Ammon's horn (tissue), 1 donor: Measurements from ENCODE around the gene MFSD6L.

Source experiments
- DNase-seq: peaks from one replicate; pipeline ENCODE4 v3.0.0-alpha.2; 2016; ENCODE audit warnings: low spot score

The MFSD6L gene

DNA sequence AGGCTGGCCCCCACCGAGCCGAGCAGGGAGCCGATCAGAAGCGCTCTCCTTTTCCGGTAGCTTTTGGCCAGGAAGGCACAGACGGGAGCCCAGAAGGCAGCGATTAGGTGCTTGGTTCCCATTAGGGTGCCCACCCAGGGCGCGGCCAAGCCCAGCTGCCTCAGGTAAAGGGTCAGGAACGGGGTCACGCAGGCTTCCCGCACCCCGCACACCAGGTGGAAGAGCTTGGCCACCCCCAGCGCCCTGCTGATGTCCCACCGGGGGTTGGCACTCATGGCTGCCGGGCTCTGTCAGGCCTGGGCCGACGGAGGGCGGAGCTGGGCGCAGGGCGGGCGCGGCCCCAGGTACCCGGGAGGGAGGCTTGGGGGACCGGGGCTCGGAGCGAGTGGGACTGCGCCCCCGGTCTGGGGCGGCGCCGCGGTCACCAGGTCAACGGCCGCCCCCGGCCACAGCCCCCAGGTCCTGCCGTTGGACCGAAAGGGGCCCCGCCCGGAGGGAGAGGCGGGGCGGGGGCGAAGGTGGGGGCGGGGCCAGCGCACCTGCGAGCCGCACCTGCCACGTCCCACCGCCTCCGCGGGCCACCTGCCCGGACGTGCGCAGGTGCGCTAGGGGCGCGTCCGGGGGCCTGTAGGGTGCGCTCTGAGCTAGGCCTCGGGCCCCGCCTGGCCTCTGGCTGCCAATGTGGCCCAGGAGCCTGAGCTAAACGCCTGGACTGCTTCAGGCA lies at the start of gene MFSD6L:
MFSD6L (minus strand) TSS at position 520 of the 724 bp plus-strand sequence; CDS start at position 275, 245 bp downstream.
- no peak for DNase-seq

GRCh38 chr17:8847891-8848290 lies 48.7 kb upstream of the MFSD6L start:
- DNase-seq: no peak

DNA sequence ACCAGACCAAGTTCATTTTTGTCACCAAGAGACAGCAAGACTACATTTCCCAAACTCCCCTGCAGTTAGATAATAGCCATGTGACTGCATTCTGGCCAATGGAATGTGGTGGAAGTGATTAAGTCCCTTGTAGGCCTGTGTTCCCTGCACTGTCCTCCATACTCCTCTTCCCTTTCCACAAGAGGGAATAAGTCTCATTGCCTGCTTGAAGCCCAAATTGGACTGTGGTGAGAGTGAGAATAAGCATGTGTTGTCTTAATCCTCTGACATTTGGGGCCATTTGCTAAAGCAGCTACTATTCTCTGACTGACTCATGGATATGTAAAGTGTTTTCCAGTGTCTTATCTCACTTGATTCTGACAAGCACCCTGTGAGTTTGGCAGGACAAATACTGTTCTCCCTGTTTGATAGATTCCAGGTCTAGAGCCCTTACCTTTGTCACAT lies 47.6 kb upstream of the MFSD6L start:
- DNase-seq: peak; percentile 28

DNA sequence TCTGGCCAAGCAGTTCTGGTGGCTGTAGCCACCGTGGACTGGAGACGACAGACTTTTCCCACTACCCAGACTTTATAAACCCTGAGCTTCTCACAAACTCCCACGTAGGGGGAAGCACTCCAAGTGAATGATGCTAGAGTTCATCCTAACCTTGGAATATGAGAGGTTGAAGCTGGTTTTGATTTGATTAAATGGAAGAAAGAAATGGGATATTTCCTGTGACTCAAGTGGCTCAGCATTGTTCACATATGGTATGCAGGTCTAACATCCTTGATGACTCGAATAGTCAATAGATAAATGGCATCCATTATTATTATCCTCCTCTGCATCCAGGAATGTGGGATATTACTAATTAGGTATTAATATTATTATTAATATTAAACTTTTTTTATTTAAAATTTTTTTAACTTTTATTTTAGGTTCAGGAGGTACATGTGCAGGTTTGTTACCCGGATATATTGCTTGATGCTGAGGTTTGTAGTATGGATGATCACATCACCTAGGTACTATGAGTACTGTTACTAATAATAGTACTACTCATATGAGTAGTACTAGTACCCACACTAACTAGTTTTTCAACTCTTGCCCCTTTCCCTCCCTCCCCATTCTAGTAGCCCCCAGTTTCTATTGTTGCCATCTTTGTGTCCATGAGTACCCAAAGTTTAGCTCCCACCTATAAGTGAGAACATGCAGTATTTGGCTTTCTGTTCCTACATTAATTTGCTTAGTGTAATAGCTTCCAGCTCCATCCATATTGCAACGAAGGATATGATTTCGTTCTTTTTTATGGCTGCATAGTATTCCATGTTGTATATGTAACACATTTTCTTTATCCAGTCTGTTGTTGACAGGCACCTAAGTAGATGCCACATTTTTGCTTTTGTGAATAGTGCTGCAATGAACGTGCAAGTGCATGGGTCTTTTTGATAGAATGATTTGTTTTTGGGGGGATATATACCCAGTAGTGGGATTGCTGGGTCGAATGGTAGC lies 45.4 kb upstream of the MFSD6L start:
- no peak for DNase-seq

GRCh38 chr17:8843344-8843743 lies 44.2 kb upstream of the MFSD6L start:
- no peak for DNase-seq

DNA sequence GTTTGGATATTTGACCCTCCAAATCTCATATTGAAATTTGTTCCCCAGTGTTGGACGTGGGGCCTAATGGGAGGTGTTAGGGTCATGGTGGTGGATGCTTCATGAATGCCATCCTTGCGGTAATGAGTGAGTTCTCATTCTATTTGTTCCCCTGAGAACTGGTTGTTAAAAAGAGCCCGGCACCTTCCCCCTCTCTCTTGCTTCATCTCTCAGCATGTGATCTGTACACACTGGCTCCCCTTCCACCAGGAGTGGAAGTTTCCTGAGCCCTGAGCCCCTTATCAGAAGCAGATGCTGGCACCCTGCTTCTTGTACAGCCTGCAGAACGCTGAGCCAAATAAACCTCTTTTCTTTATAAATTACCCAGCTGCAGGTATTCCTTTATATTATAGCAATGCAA lies 42.7 kb upstream of the MFSD6L start:
- DNase-seq: no peak

GRCh38 chr17:8839410-8839935 lies 40.3 kb upstream of the MFSD6L start:
- DNase-seq: no peak

DNA sequence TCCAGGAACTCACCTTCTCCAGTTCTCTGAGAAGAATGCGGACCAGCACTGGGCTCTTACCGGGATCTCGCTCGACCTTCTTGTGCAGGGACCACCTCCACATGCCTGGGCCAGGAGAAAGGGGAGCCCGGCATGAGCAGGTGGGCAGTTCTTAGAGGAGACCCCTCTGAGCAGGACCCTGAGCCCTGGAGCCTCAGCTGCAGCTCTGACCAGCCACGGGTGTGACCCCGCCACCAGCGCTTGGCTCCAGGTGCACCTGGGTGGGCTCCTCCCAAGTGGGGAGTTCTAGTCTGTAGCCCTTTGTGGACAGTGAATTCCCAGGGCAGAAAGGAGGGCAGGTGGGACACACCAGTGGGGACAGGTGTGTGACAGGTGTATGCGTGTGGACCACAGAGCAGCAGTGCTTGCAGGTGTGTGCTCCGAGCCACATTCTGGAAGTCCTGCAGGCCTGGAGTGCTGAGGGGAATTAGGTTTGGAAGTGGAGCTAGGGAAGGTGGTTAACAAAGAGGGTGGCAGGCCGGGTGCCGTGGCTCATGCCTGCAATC lies 39.5 kb upstream of the MFSD6L start:
- DNase-seq: no peak

GRCh38 chr17:8837563-8838075 lies 38.5 kb upstream of the MFSD6L start:
- no peak for DNase-seq

DNA sequence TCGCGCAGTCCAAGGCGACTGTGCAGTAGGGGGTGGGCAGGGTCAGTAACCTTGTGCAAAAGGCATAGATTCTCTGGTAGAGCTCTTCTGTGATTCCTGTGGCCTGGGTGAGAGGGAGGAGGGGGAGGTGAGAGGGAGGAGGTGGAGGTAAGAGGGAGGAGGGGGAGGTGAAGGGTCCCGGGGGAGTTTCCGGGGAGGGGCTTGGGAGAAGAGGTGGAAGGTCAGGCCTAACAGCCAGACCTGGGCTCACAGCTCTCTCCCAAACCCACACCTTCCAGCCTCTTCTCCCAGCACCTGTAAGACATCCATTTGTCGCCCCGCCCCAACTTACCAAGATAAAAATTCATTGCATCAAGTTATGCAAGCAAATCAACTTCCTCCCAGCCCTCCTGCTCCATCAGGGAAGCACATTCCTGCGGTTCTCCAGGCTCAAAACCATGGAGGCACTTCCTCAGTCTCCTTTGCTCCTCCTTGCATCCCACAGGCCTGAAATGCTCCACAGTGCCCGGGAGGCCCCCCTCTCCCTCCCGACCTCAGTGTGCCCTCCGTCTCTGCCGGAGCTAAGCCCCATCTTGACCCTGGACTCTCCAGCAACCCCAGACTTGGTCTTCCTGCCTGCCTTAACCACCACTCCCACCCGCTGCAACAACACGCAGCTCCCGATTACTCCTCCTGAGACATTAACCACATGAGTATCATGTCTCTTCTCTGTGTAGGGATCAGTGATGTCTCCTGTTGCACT lies 37.8 kb upstream of the MFSD6L start:
- DNase-seq: no peak

DNA sequence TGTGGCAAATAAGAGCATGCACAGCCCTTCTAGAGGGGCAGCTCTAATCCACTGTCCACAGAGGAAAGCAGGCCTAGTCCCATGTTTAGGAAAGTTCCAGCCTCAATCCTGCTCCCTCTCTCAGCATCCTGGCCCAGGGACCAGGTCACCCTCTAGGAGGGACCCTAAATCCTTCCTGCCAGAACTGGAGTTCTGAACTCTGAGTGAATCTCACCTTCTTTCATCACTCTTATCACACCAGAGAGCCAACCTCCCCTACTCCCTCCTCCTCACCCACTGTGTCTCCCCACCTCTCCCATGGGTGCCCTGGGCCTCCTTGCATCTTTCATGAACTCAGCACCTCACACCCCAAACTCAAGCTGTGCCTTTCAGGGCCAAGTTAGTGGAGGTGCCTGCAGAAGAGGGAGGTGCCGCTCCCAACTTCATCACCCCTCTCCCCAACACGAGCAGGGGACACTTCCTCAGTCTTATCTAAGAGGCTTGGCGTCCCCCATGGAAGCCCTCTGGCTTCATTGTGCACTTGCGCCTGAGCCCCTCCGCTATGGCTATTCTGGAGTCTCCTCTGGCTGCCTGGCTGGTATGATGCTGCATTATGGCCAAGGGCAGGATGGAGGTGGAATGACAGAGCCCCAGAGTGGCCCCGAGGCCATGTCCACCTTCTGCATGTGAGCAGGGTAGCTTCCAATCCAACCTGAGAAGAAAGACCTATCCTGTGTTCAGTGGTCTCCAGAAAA lies 36.6 kb upstream of the MFSD6L start:
- no peak for DNase-seq

GRCh38 chr17:8835106-8835505 lies 35.9 kb upstream of the MFSD6L start:
- no peak for DNase-seq

DNA sequence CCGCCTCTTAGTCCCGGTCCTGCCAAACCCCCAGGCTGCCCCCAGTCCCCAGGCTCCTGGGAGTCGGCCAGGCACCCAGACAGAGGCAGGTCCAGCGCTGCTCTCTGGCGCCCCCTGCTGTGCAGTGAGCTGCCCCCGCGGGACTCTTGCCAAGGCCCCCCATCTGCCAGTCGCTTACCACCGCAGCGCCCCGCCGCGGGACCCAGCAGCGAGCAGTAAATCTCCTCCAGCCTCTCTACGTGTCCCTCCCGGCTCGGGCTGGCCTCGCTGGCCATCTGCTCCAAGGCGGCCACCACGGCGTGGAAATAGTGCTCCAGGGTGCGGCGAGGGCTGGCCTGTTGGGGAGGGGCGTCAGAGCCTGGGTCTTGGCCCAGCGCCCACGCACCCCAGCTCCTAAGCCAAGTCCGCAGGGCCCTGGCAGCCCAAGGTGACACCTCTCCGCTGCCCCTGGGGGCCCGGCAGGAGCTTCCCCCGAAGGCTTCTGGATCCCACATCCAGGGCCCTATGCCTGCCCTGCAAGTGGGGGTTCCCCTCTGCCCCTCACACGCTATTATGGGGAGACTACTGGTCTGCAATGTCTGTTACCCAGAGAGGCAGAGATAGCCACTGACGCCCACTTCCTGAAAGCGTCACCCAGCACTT lies 33.7 kb upstream of the MFSD6L start:
- no peak for DNase-seq

DNA sequence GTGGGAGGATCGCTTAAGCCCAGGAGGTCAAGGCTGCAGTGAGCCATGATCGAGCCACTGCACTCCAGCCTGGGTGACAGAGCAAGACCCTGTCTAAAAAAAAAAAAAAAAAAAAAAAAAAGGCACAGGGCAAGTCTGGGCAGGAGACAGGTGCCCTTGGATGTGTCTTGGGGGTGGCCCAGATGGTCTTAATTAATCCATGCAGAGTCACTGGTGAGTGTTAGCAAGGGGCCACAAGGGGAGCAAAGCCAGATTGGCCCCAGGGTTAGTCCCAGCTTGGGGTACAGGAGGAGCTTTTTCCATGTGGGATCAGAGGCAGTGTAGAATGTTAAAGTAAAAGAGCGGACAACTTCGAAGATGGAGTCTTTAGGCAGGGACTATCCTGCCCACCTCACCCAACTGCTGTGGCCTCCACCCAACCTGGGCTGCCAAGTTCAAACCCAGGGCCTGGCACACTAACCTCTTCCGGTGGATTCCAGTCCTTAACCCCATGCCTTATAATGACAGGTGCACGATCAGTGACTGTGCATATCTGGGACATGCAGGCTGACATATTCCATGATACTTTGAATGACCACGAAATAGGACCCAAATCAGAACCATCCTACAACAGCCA lies 32.2 kb upstream of the MFSD6L start:
- DNase-seq: no peak

DNA sequence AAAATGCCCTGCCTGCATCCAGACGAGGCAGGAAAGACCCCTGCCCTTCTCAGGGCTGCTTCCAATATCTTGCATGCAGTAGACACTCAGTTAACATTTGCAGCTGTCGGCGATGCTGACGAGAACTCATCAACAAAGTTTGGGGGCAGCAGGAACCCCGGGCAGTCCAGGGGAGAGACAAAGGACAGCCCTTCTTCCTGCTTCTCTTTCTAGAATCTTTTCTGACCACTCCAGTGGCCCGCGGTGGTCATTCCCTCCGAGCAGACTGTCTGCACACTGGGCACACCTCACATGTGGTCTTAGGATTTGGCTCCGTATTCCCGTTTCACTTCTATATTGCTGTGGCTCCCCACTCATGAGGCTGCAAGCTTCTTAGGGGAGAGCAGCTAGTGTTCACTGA lies 31.0 kb upstream of the MFSD6L start:
- no peak for DNase-seq

DNA sequence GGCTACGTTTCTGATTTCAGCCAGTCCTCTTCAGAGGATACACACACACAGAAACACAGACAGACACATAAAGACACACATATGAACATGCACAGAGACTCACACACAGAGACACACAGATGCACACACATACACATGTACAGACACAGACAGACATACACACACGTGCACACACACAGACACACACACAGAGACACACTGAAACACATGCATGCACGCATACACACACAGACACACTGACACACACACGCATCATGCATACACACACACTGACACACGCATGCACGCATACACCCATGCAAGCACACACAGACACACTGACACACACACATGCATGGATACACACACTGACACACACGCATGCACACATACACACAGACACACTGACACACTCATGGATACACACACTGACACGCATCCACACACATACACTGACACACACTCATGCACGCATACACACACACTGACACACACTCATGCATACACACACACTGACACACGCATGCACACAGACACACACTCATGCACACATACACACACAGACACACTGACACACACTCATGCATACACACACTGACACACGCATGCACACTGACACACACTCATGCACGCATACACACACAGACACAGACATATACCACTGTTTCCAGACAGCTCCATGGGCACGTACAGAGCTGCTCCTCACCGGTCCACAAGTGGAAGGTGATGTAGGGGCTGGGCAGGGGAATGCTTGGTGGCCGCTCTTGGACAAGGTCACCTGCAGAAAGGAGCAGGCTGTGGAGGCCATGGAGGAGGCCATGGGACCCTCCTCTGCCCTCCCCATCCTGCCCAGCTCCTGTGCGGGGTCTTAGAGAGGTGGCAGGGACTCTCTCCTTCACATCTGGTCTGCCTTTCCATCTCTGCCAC lies 30.1 kb upstream of the MFSD6L start:
- no peak for DNase-seq

- no peak for DNase-seq
Measured at GRCh38 chr17:8828517-8828875, 29.3 kb upstream of the MFSD6L start.

DNA sequence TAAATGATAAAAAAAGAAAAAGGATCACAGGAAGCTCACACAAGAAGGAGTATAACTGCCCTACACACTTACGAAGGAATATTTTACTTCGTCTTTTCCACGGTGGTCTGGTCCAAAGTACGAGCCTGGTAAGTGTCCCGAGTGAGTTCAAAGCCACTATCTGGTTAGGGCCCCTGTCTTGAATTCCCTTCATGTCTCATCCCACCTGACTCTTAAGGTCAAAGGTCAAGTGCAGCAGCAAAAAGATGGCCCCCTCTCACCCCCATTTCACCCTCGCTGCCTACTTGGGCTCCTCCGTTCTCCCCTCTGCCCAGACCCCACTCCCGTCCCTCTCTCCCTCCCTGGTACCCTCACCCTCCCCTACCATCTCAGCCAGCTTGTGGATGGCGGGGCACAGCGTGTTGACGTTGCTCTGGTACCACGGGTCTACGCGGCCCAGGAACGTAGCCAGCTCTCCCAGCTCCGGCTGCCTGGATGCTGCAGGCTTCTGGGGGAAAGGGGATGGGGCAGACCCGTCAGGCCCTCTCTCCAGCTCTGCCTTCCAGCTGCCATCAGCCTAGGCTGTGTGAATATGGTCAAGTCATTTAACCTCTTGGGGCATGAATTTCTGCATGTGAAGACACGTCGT lies 27.8 kb upstream of the MFSD6L start:
- DNase-seq: no peak
